GM12865 (cell line): ENCODE measurements around the gene KLF5.
"Not testable (repeated sequence)": the region's sequence is repeated elsewhere in the genome, so short reads cannot be mapped to it uniquely, and the experiment has no call there.

ENCODE experiments used
- DNase-seq: peaks from one replicate; pipeline ENCODE4 v3.0.0; 2010; ENCODE audit warnings: low read depth
- H3K4me3 ChIP-seq: 2 replicates; pipeline ENCODE4 v1.5.1; 2011; ENCODE audit warnings: mild to moderate bottlenecking, low read depth, low read length, control low read depth
- TF ChIP-seq, protein P1 (sequence below): IDR thresholded peaks from 2 replicates; pipeline ENCODE4 v1.5.1; 2011; ENCODE audit warnings: low read length, control low read depth, low read depth, inconsistent platforms; ENCODE audit not compliant: insufficient read depth; ENCODE audit errors: missing control alignments

Gene KLF5

DNA sequence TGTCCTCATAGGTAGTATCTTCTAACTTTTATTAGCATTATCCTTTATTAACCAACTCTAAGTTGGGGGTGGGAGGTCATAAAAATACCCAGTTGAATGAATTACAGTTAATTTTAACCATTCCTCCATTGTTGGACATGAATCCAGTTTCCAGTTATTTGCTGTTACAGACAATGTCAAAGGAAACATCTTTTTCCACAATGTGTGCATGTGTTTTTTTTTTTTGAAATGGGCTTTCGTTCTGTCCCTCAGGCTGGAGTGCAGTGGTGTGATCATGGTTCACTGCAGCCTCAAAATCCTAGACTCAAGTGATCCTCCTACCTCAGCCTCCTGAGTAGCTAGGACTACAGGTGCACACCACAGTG is 32.0 kb downstream of the KLF5 start:
- TF ChIP-seq, protein P1, sequence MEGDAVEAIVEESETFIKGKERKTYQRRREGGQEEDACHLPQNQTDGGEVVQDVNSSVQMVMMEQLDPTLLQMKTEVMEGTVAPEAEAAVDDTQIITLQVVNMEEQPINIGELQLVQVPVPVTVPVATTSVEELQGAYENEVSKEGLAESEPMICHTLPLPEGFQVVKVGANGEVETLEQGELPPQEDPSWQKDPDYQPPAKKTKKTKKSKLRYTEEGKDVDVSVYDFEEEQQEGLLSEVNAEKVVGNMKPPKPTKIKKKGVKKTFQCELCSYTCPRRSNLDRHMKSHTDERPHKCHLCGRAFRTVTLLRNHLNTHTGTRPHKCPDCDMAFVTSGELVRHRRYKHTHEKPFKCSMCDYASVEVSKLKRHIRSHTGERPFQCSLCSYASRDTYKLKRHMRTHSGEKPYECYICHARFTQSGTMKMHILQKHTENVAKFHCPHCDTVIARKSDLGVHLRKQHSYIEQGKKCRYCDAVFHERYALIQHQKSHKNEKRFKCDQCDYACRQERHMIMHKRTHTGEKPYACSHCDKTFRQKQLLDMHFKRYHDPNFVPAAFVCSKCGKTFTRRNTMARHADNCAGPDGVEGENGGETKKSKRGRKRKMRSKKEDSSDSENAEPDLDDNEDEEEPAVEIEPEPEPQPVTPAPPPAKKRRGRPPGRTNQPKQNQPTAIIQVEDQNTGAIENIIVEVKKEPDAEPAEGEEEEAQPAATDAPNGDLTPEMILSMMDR, result no peak
- DNase-seq, result no peak
- no peak overlapping the region for H3K4me3 ChIP-seq

DNA sequence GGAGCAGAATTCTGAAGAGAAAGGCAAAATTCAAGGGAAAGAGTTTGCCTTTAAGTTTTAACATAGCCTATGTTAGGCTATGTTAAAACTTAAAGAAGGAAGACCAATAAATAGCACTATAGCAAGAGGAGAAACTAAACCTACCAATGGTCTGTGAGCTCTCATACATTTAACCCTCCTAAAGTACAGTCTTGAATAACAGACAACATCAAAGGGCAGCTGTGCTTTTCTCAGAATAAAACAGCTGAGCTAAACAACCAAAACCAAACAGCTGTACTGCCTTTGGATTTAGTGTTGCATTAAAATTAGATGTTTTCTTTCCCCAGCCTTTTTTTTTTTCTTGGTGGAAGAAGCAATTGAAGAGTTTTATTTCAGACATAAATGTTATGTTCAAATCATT is 34.0 kb downstream of the KLF5 start:
- no peak overlapping the region for H3K4me3 ChIP-seq
- no peak for DNase-seq
- TF ChIP-seq, protein P1, result no peak

DNA sequence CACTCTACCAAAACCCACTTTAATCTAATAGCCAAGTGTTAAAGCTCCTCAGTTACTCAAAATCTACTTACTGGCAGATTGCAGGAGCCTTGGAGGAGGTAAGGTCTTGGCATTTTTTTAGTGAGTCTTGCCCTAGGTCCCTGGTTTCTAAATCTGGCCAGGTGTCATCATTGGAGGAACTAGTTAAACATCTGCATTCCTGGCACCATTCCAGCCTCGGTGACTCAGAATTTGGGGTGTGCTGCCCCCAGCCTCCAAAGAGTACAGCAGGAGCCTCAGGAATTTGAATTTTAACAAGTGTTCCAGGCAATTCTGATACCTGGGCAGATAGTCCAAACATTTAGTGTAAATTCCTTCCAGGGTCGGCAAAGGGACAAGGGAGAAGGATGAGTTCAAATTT is 37.4 kb downstream of the KLF5 start:
- no peak for DNase-seq
- TF ChIP-seq, protein P1, result no peak
- no peak overlapping the region for H3K4me3 ChIP-seq

DNA sequence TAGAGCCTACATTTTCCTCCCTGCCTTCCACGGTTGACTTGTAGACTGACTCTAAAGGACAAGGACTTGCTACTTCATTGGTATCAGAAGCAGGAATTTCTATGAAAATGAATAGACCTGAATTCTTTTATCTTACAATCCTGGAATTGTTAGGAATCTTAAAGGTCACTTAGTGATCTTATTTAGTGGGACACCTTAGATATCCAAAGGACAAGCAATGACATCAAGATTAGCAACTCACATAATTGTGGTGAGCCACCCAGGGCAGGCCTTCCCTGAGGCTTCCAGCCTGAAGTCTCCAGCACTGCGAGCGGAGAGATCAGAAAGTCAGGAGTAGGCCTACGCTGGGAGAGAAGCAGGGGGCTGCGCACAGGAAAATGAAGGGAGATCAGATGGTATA is 37.8 kb downstream of the KLF5 start:
- TF ChIP-seq, protein P1, result no peak
- no peak for DNase-seq
- H3K4me3 ChIP-seq, result no peak overlapping the region

DNA sequence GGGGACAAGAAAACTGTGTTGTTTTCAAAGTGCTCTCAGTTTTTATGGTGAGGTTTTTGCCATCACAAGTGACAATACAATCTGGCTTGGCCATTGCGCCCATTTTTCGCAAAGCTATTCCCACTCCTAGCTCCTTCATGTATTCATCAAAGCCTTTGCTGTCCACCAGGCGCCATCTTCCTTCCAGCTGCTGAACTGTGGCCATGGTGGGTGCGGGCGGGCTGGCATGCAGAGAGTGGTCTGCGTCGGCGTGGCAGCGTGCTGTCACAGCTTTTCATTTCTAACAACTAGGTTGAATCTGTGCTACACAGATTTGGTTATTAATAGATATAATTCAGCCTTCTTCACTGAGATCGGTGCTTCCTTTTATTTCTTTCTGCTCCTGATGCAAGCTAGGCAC is 42.0 kb downstream of the KLF5 start:
- H3K4me3 ChIP-seq, DNase-seq: not testable (repeated sequence)

DNA sequence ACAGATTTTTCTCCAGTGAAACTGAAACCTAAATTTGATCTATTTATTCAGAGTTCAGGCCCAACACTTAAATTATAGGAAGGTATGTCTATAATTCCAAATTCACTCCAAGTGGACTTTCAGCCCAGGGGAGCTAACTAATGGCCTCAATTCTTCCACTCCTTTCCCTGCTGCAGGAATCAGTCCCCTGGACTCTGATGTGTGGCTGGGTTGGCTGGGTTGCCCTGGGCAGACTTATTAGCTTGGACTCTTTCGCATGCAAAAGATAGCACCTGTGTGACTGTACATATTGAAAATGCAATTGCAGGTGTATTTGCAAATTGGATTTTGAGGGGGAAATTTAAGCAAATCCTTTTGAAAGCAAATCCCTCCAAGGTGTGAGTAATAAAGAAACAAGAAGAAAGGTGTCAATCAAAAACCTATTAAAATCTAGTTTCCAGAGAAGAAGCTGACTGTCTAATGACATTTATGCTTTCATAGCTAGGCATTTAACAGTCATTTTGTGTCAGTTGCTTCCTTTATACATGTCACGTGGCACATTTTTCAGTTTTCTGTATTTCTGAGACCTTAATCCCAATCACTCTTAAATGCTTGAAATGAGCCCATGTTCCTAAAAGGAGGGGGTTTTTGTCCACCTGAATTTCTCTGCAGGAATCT is 42.7 kb downstream of the KLF5 start:
- H3K4me3 ChIP-seq, result no peak overlapping the region
- DNase-seq, result no peak
- TF ChIP-seq, protein P1, result no peak

DNA sequence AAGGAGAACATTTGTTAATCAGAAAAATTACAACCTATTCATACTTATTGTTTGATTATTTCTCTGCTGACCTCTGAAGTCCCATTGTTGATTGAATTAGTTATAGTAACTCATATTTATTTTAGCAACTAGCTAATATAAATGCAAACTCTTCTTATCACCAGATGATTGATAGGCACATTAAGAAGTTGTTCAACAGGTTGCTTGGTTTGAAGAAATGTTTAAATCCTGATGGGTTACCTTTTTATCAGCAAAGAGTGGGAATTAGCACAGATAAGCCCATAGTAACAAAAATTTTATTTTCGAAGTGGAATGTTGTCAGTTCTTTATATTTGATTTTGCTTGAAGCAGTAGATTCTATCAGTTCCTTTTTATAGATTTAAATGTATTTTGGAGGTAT is 44.4 kb downstream of the KLF5 start:
- DNase-seq, result no peak
- TF ChIP-seq, protein P1, result no peak
- H3K4me3 ChIP-seq, result no peak overlapping the region
